NCI-H1105 (cell line): ENCODE data around the gene UBE2D4.
"Not testable (repeated sequence)": the region's sequence is repeated elsewhere in the genome, so short reads cannot be mapped to it uniquely, and the experiment has no call there.

Experiments used
- DNase-seq: peaks from one replicate; lab custom pipeline; 2025; lab: John Stamatoyannopoulos, UW

UBE2D4 gene

DNA sequence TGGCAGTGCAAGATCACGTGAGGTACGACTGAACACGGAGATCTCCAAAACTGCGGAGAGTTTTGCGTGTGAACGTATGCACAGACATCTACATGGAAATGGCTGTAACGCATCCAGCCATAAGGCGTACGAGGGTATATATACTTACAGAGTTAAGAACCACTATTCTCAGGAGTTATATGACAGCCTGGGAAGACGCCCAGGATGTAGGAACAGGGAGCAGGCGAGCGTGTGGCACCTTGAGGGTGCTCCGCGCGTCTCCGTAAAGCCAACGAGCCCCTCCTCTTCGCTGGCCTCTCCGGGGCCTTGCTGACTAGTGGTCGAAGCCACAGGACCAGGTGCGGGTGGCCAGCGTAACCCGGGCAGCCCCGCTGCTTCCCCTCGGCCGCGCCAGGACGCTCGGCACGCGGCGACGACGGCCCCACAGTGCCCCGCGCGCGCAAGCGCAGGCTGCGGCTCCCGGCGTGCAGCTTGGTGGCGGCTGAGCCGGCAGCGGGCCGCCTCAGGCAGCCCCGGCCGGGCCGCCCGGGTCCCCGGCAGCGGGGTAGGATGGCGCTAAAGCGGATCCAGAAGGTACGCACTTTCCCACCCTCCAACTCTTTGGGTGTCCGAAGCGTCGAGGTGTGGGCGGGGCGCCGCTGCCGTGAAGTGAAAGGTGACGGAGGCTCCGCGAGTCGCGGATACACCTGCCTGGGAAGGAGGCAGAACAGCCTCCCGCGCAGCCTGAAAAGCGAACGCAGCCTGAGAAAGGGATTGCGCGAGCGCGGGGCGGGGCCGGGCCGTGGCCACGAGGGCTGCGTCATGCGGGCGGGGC is at the start of gene UBE2D4:
UBE2D4 (plus strand) TSS at position 453 of the 814 bp plus-strand sequence; CDS start at position 550, 97 bp downstream.
- DNase-seq: peak; percentile 85

DNA sequence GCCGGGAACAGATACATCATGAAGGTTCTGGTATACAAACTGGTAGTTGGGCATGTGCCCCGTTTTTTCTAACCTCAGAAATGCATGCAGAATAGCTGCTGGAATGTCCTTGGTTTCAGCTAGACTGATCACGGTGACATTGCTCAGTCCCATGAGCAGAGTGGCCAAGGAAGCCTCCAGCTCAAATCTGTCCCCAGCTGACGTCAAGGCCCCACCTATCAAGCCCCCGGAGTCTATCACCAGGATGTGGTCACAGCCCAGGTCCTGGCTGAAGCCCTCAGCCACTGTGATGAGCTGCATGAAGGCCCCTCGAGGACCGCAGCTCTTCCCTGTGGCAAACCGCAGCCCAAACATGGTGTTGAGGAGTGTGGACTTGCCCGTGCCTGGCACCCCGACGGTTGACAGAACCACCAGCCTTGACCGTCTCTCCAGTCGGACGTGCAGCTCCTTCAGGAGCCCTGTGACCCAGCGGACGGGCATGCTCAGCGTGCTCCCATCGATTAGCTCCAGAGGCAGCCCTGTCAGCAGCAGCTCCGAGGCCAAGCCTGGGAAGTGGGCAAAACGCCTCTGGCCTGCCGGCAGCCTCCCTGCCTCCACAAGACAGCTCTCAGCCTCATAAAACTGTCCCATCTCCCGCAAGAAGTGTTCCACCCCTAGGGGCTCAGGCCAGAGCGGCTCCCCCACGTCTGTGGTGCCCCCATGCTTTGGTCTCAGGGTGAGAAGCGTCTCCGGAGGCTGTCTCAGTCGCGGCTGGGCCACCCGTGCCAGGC is 49.1 kb upstream of the UBE2D4 start:
- DNase-seq: no peak

DNA sequence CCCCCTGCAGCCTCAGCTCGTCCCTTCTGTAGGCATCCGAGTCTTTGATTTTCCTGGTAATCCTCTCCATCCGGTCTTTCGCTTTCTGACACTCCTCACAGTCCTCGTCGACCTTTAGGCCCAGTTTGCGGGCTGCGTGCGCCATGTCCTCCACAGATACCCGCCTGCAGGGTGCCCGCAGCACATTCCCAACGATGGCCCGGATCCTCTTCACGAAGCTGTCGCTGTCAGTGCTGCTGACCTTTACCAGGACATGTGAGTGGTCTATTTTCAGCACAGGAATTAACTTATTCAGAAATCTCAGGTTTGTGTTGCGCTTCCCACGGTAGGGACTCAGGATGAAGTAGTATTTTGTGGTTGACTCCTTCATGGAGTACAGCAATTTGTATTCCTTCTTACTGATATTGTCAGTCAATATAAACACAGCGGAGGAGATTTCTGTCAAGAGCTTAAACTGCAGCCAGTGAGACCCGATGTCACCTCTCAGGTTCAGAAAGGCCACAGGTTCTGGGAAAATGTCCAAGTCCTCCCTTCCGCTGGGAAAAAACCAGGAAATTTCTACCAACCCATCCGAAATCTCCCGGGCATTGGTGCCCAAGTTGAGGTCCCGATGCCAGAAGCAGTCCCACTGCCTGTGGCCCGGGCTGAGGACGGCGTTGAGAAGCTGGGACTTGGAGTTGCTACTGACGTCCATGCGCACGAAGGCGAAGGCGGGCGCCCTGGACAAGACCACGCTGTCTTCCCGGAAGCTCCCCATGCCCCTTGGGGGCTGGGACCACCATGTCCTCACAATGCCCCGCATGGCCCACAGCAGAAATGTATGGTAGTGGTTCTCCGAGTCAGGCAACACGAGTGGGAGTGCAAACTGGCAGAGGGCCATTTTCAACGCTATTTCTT is 48.0 kb upstream of the UBE2D4 start:
- no peak for DNase-seq

DNA sequence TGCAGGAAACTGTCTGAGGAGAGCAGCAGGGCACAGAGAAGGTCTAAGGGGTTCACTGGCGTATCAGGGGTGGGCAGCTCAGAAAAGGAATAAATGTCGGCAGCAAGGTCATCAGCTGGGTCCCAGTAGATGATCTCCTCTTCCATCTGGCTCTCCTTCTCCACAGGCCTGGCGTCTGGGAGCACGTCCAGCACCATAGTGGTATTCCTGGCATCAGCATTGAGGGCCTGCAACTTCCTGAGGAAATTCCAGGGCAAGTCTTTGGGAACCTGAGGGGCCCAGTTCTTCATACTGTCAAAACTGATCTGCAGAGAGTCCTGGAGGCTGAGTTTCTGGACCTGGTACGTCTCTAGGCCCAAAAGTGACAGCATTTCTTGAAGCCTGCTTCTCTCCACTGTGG is 47.4 kb upstream of the UBE2D4 start:
- DNase-seq: no peak

DNA sequence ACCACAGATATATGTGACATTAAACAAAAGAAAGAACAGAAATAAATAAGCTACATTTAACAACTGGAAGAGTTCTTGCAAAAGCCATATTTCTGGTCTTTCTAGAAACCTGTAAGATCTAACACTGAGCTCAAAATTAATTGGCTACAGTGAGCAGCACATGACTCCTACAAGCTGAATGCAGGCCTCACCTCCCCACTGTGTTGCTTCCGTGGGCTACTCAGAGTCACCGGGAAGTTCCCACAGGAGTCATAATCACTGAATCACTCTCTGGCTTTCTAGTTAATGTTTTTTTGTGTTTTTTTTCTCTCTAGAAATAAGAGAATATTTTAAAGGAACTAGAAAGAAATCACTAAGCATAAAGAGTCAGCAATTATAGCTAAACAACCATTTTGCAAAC is 46.8 kb upstream of the UBE2D4 start:
- no peak for DNase-seq

DNA sequence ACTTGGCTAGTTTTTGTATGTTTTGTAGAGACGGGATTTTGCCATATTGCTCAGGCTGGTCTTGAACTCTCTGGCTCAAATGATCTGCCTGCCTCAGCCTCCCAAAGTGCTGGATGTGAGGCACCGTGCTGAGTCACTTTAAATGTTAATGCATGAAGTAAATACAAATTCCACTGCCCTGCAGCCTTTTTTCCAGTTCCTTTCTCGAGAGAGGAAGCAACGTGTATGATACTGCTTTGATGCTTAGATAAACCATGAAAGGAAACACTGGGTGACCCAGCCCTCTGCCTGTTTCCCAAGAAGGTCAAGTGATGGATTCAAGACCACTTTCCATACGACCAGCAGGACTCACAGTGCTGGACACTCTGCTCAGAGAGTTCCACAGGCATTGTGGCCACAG is 45.6 kb upstream of the UBE2D4 start:
- no peak for DNase-seq

DNA sequence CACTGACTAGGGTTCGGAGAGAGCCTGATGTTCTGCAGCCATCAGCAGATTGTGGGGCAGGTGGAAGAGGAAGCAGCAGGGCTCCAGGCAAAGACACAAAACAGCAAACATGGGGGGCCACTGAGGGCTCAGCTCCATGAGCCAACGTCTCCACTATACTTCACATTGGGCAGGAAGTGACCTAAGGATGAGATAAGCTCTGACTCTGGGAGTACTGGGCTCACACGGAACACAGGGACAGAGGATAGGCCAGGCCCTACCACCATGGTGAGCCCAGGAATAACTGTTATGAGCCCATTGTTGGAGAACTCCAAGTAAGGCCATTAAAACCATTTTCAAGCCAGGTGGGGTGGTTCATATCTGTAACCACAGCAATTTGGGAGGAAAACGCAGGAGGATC is 42.0 kb upstream of the UBE2D4 start:
- DNase-seq: no peak

DNA sequence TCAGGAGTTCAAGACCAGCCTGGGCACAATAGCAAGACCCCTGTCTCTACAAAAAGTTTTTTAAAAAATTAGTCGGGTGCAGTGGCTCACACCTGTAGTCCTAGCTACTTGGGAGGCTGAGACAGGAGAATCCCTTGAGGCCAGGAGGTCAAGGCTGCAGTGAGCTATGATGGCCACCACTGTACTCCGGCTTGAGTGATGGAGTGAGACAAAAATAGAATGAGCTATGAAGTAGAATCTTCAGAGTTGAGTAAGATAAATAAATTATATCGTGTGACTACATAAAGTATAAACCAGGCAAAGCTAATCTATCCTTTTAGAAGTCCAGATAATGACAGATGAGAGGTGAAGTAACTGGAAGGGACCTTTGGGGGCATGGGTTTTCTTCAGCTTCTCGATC is 41.6 kb upstream of the UBE2D4 start:
- DNase-seq: no peak

DNA sequence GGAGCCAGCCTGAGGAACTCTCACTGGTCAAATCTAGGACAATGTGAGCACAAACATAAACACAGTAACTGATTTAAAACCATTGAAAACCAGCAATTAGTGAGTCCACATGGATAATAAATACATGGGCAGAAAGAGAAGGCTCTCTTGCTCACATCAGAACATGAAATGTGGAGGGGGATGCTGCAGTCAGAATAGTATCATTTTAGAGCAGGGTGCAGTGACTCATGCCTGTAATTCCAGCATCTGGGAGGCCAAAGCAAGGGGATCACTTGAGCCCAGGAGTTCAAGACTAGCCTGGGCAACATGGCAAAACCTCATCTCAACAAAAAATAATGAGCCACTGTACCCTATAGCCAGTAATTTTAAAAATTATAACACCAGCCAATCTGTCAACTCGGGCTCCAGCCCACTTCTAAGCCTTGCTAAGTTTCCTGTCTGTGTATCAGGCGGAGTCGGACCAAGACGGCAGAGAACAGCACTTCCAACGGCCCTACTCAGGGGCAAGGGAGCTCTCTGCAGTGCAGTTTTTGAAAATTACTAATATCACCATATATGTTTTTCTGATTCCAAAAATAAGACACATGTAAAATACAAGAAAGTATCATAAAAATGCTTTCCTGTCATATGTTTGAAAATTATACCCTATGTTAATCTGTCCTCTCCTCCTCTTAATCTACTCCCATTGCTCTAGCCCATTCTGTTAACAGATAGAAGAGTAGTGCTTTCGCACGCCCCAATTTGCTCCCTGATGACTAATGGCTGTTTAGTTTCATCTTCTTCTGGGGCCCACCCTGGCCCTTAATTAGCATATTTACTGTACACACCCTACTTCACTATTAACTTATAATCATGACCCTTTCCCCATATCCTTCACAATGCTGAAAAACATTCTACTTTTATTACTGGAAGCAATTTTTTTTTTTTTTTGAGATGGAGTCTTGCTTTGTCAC is 37.0 kb upstream of the UBE2D4 start:
- DNase-seq: no peak

DNA sequence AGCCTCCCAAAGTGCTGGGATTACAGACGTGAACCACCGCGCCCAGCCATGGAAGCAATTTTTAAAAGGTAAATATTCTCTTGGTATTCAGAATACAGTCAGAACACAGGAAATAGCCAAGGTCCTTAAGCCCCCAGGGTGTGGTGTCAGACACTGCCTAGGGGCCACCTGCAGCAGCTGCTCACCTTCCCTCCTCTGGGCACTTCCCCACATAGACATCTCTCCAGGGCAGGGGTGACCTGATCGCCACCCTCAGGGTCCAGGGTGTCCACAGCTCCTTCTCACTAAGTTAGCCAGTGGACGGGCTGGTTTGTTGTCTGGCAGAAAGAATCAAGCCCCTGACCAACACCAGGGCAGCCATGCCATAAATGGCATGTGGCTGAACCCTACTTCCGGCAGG is 35.8 kb upstream of the UBE2D4 start:
- no peak for DNase-seq

DNA sequence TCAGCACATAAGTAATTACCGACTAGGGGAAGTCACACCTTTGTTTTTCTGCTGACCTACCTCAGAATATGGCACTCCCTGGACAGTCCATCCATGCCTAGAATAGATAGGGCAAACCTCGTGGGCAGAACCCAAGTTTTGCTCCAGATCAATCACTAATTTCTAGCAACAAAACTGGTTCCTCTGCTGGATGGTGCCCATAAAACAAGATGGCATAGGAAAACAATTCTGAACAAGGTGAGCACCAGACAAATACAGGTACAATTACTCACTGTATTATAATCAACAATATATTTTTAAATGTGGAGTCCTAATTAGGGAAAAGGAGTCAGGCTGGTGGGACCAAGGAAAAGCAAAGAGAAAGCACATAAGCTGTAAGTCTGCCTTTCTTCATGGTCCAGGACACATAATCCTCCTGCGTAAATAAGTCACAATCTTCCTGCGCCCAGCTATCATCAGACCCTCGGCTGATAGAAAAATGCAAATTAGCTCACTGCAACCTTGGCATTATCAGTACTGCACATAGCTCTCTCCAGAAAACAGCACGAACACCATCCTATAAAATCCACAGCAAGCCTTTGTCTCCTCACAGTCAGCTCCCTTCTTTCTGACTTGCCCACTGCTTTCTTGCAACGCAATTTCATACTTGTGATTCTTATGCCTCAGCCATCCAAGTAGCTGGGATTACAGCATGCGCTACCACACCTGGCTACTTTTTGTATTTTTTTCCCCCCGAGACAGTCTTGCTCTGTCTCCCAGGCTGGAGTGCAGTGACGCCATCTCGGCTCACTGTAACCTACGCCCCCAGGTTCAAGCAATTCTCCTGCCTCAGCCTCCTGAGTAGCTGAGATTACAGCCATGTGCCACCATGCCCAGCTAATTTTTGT is 34.9 kb upstream of the UBE2D4 start:
- no peak for DNase-seq

DNA sequence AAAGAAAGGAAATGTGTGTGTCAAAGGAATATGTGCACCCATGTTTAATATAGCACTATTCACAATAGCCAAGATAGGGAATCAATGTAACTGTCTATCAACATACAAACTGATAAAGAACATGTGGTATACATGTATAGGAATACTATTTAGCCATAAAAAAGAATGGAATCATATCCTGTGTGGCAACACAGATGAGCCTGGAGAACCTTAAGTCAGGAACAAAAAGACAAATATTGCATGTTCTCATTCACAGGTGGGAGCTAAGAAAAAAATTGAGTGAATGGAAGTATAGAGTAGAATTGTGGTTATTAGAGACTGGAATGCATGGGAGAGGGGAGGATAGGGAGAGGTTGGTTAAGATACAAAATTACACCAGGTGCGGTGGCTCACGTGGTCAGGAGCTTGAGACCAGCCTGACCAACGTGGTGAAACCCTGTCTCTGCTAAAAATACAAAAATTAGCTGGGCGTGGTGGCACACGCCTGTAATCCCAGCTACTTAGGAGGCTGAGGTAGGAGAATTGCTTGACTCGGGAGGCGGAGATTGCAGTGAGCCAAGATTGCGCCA is 30.3 kb upstream of the UBE2D4 start:
- DNase-seq: no peak

DNA sequence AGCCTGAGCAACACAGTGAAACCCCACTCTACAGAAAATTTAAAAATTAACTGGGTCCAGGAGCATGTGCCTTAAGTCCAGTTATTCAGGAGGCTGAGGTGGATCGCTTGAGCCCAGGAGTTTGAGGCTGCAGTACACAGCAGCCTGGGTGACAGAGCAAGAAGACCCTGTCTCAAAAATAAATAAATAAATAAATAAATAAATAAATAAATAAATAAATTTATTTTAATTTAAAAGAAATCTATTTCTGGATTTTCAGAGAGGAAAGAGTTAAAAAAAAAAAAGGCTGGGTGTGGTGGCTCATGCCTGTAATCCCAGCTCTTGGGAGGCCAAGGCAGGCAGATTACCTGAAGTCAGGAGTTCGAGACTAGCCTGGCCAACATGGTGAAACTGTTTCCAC is 27.7 kb upstream of the UBE2D4 start:
- DNase-seq: not testable (repeated sequence)

DNA sequence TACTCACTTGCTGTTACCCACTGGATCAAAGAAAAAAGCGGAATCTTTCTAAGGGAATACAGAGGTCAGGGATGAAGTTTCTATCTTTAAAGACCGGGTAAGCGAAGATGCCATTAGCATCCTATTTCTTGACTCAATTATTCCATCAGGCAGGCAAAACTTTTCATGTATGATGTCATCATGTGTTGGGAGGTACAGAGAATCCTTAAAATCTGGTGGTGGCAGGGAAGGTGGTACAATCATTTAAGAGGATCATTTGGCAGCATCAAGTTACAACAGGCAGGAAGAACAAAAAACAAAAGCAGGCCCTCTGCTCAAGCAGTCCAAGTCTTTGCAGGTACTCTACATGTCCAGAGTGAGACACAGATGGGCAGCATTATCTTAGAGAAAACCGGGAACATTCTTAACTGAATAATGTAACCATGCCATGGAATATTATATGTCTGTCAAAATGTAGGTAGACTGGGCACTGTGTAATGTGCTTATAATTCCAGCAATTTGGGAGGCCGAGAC is 23.6 kb upstream of the UBE2D4 start:
- DNase-seq: no peak

DNA sequence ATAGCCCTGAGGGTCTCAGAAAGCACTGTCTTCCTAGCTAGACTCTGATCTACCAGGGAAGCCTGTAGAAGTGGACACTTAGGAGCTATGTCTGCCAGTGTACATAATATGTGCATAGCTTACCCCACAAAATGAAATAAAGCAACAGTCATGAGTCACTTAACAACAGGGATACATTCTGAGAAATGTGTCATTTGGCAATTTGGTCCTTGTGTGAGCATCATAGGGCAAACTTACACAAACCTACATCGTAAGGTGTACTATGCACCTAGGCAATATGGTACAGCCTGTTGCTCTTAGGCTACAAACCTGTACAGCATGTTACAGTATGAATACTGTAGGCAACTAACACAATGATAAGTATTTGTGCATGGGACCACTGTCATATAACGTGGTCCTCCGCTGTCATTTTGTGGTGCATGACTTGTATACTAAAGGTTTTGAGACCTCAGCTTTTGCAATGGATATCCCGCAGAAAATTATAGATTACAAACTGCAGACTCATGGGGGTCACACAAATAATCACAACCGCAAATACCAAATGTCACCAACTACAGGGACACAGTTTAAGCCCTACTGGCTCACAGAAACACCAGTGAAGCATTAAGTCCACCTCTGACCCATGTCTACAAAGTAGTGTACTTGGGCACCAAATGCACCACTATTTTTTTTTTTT is 21.6 kb upstream of the UBE2D4 start:
- no peak for DNase-seq

DNA sequence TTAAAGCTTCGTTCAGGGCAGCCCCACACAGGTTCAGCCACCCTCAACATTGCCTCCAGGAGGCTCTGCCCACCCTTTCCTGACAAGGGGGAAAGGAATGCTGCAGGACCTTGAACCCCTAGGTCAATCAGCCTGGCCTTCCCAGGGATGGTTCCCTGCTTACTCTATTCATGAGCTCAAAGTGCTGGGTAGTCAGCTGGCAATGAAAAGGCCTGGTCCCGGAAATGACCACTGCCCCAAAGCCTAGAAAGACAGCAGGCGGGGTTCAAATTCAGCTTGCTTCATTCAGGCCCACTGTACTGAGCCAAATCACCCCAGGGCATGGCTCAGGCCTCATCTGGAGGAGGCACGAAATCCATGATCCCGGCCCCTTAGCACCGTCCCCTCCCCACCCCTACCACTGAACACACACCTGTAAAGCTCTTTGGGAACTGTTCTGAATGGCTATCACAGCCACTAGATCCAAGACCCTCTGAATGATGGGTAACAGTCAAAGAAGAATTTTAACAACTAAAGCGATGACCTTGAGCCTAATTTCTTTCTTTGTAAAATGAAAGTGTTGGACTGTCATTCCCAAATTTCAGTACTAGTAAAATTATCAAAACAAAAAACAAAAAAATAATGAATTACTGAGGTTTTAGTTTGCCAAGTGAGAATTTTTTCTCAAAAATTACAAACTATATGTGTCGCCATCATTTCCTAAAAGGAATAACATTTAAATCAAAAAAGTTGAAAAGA is 20.9 kb upstream of the UBE2D4 start:
- DNase-seq: no peak

DNA sequence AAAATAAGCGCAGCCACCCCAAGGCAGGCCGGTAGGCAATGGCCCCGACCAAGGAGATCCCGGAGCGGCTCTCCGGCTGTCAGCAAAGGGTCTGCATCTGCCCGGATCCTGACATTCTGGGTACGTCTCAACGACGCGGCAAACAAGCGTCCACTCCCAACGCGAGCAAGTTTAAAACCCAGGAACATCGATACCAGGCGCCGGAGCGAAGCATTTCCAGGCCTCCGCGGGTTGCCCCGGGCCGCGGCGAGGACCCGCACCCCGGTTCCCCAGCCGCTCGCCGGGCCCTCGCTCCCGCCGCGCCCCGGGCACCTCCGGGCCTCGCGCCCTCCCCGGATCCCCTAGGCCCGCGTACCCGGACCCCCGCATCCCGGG is 20.3 kb upstream of the UBE2D4 start:
- peak; percentile 37 for DNase-seq

DNA sequence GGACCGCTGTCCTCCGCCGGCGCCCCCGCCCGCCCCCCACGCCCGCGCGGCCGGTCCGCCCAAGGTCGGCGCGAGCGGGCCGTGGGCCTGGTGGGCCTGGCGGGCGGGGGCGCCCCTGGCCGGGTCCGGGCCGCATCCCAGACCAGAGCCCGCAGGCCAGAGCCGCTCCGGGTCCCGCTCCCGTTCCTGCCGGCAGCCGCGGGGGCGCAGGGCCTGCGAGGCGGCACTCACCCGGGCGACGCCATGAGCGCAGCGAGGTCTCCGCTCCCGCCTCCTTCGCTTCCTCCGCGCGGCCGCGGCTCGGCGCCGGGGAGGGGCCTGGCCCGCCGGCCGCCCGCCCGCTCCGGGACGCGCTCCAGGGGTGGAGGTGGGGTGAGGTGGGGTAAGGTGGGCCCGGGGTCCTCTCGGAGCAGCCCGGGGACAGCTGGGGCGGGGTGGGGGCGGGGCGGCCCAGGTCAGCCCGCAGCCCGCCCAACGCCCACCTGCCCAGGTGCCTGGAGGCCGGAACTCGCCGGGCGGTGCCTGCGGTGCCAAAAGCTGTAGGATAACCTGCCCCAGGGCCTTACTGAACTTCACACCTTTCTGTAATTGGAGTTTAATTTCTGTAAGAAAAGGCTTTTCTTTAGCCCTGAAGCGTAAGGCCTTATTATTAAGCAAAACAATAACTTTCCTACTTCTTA is 19.8 kb upstream of the UBE2D4 start, which contains the start of gene URGCP:
URGCP (minus strand) TSS at position 266 of the 680 bp plus-strand sequence; CDS start at position 245, 21 bp downstream.
- DNase-seq: peak; percentile 18
